NCI-H1105 treated with DMSO at 0.1 percent for 48 hours (cell line): ENCODE results near the gene RNF225.
A peak's percentile ranks its signal among the peaks of the same experiment; 100 is the strongest.
"Not testable (repeated sequence)": the region's sequence is repeated elsewhere in the genome, so short reads cannot be mapped to it uniquely, and the experiment has no call there.

Experiments used
- DNase-seq: peaks from one replicate; lab custom pipeline; 2025; lab: John Stamatoyannopoulos, UW

RNF225 gene

GRCh38 chr19:58408152-58409009 is 12.9 kb downstream of the RNF225 start, which contains the start of gene ZNF584:
ZNF584 (plus strand) TSS chr19:58408649; CDS start chr19:58409148, 499 bp downstream.
- peak; percentile 92 for DNase-seq

- DNase-seq, result peak; percentile 30
Measured at GRCh38 chr19:58409010-58409790, 13.7 kb downstream of the RNF225 start.

GRCh38 chr19:58416604-58417003 is 21.1 kb downstream of the RNF225 start:
- DNase-seq, result no peak

DNA sequence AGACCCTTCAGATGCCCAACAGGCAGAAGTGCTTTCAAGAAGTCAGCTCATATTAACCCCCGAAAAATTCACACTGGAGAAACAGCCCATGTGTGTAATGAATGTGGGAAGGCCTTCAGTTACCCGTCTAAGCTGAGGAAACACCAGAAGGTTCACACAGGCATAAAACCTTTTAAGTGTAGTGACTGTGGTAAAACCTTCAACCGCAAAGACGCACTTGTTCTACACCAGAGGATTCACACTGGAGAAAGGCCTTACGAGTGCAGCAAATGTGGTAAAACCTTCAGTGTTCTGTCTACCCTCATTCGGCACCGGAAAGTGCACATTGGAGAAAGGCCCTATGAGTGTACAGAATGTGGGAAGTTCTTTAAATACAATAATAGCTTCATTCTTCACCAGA is 21.6 kb downstream of the RNF225 start:
- DNase-seq, result no peak

- DNase-seq, result no peak
Measured at GRCh38 chr19:58428617-58429016, 33.2 kb downstream of the RNF225 start.

GRCh38 chr19:58429745-58430144 is 34.3 kb downstream of the RNF225 start:
- DNase-seq, result no peak

- DNase-seq, result no peak
Measured at GRCh38 chr19:58434217-58434616, 38.8 kb downstream of the RNF225 start.

- DNase-seq, result peak; percentile 76
Measured at GRCh38 chr19:58439576-58440554, 44.4 kb downstream of the RNF225 start, which contains the start of gene ZNF132. ZNF132 (minus strand) TSS chr19:58440153; CDS start chr19:58439821, 332 bp downstream.

- DNase-seq, result no peak
Measured at GRCh38 chr19:58440556-58440955, 45.1 kb downstream of the RNF225 start.

DNA sequence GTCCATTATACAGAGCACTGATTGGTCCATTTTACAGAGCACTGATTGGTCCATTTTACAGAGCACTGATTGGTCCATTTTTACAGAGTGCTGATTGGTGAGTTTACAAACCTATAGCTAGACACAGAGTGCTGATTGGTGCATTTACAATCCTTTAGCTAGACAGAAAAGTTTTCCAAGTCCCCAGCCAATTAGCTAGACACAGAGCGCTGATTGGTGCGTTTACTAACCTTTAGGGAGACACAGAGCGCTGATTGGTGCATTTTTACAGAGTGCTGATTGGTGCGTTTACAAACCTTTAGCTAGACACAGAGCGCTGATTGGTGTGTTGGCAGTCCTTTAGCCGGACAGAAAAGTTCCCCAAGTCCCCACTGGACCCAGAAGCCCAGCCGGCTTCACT is 47.5 kb downstream of the RNF225 start:
- not testable (repeated sequence) for DNase-seq
